K562 (cell line): ENCODE measurements around the gene PDGFC. TPM values are rescaled to one million over a fixed set of nuclear protein-coding genes. Genes with fewer than 3 reads are reported as not detected.

Experiments used
- ASH1L ChIP-seq: fragments of 450-650 bp; IDR thresholded peaks from 2 replicates; pipeline ENCODE4 v1.6.1; 2018; ENCODE audit warnings: borderline replicate concordance, mild to moderate bottlenecking, low read depth; ENCODE audit not compliant: partially characterized antibody
- MYC ChIP-seq, 2 experiments: fragments of 250-450 bp in 1 of 2; sonication (Bioruptor Pico) in 1 of 2; IDR thresholded peaks; 2 replicates each; pipeline versions ENCODE4 v1.5.1 to v1.6.1; 2012 to 2021; ENCODE audit warnings: low read depth in 2 of 2, borderline replicate concordance in 1 of 2, improper control_type of control experiment in 1 of 2, low read length in 1 of 2, mild to moderate bottlenecking in 1 of 2, moderate library complexity in 1 of 2
- ZBTB17 ChIP-seq: fragments of 450-650 bp; formaldehyde crosslinking; IDR thresholded peaks from 2 replicates; pipeline ENCODE4 v1.4.0; 2020; ENCODE audit warnings: mild to moderate bottlenecking
- polyA plus RNA-seq, 8 experiments: library from polyadenylated mRNA; depleted of rRNA in 4 of 8; stranded (reverse) in 5 of 8; unstranded in 3 of 8; fragments of >200 nt; fragmentation: Nextera tagmentation in 2 of 8; fragmentation: Illumina TruSeq in 1 of 8; extraction: Ambion mirVana in 2 of 8; extraction: Trizol in 1 of 8; gene quantifications; 2 replicates each; pipeline versions ENCODE4 v1.2.1 to v1.2.3, GENCODE V29; 2011 to 2014; ENCODE audit warnings: inconsistent platforms in 1 of 8, missing spikeins in 1 of 8
- small RNA-seq: library from RNA; depleted of rRNA; stranded (forward); fragments of <200 nt; gene quantifications from one replicate; pipeline ENCODE3, GENCODE V24; 2014
- total RNA-seq, 7 experiments: library from RNA; depleted of rRNA in 6 of 7; stranded (reverse); fragments of >200 nt in 6 of 7; fragmentation: Illumina TruSeq in 2 of 7; extraction: Trizol in 2 of 7; gene quantifications; 2 replicates each; pipeline versions ENCODE4 v1.2.1 to v1.2.3, GENCODE V29; 2011 to 2021; ENCODE audit warnings: low replicate concordance in 1 of 7

PDGFC gene
- total and polyA plus RNA-seq, 9 of the 15 experiments (the other 6 are each of a cell fraction or from before 2014, with no cell fraction given) = not detected

- TF ChIP-seq ZBTB17 (CRISPR knock-in tag) (no peak), MYC (IDR thresholded peaks at IDR 0.05; ENCODE audit: low read depth, low read length) (no peak), MYC (CRISPR knock-in tag; IDR thresholded peaks at IDR 0.05; ENCODE audit: borderline replicate concordance, low read depth) (no peak), ASH1L (no peak)
Measured at GRCh38 chr4:156711193-156711590, 260.4 kb downstream of the PDGFC start (continued).

Small RNA genes within 50 kb of the gene (small RNA-seq; reads per million reads assigned to genes)
- gene AC092608.2 = not detected

Other genes starting within 250 kb of the PDGFC start
- not detected in 2 replicates for gene GLRB, start 104.4 kb upstream of the PDGFC start, total RNA-seq (2014; rRNA removed)
- gene GLRB, start 104.4 kb upstream of the PDGFC start, total RNA-seq (2014; rRNA removed; fragmentation: Illumina TruSeq; extraction: Trizol) = not detected in 2 replicates
- gene GLRB, start 104.4 kb upstream of the PDGFC start, total RNA-seq (2015; rRNA removed; fragmentation: Illumina TruSeq; extraction: Trizol) = not detected in 2 replicates
- not detected in 2 replicates for gene GLRB, start 104.4 kb upstream of the PDGFC start, total RNA-seq (2021)
- not detected in 2 replicates for gene GLRB, start 104.4 kb upstream of the PDGFC start, polyA plus RNA-seq (2011; rRNA removed)
- not detected in 2 replicates for gene GLRB, start 104.4 kb upstream of the PDGFC start, polyA plus RNA-seq (2014; fragmentation: Illumina TruSeq; extraction: Trizol)
- gene GLRB, start 104.4 kb upstream of the PDGFC start, polyA plus RNA-seq (2014; fragmentation: Nextera tagmentation; extraction: Ambion mirVana) = not detected
- gene GLRB, start 104.4 kb upstream of the PDGFC start, polyA plus RNA-seq (2014; rRNA removed) = not detected in 2 replicates
- gene GRIA2, start 248.9 kb upstream of the PDGFC start, total RNA-seq (2014; rRNA removed) = not detected in 2 replicates
- gene GRIA2, start 248.9 kb upstream of the PDGFC start, total RNA-seq (2014; rRNA removed; fragmentation: Illumina TruSeq; extraction: Trizol) = not detected in 2 replicates
- gene GRIA2, start 248.9 kb upstream of the PDGFC start, total RNA-seq (2015; rRNA removed; fragmentation: Illumina TruSeq; extraction: Trizol) = 0.04 TPM in 1 of 2 replicates, not detected in the other
- not detected in 2 replicates for gene GRIA2, start 248.9 kb upstream of the PDGFC start, total RNA-seq (2021)
- not detected in 2 replicates for gene GRIA2, start 248.9 kb upstream of the PDGFC start, polyA plus RNA-seq (2011; rRNA removed)
- not detected in 2 replicates for gene GRIA2, start 248.9 kb upstream of the PDGFC start, polyA plus RNA-seq (2014; fragmentation: Illumina TruSeq; extraction: Trizol)
- under 1 TPM in 1 of 2 experiments, not detected in 1; 0.07 TPM for gene GRIA2, start 248.9 kb upstream of the PDGFC start, polyA plus RNA-seq (2014; fragmentation: Nextera tagmentation; extraction: Ambion mirVana)
- 1.1 TPM in 1 of 2 replicates, not detected in the other for gene GRIA2, start 248.9 kb upstream of the PDGFC start, polyA plus RNA-seq (2014; rRNA removed)